ENCODE data around the gene KRTAP12-3. TPM values are rescaled to one million over a fixed set of nuclear protein-coding genes. Genes with fewer than 3 reads are reported as not detected.

Gene KRTAP12-3
- total RNA-seq, 1 experiment from 2014 or later = not detected

DNA sequence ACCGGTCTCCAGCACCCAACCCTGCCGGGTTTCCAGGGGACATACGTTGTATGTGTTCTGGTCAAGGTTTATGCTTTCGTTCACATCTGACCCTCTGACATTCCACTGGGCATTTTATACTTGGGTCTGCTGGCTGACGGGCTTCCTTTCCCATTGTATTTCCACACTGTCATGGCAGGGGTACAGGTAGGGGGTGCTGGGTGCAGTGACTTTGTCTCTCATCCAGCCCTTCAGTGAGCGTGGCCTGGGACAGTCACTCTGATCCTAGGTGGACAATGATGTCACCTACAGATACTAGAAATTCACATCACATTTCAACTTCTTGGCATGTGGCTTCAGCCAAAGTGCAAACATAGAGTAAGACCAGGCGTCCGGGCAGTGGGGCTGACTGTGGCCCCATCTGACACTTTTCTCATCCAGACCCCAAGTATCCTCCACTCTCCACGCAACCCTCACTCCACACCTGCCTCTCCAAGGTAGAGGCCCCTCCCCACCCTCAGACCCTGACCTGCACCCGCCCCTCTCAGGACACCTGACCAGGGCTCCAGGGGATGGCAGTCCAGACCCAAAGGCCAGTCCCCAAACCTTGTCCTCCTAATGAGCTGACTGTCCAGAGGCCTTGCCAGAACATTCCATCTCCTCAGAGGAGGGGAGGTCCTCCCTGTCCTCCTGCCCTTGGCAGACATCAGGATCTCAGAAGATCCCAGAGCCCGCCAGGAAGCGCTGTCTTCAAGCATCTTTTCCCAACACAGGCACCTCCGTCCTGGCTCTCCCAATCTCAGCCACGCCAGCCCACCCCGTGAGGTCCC, 21.3 kb upstream of the KRTAP12-3 start:
- peaks cover 43% of the 10 kb centered on the region for H3K9me3 Mint-ChIP-seq
- H3K4me1 Mint-ChIP-seq = peaks cover 6% of the 10 kb centered on the region
- TF ChIP-seq SMAD4 (CRISPR knock-in tag; IDR thresholded peaks at IDR 0.05) (no peak), FOXK1 (CRISPR knock-in tag; IDR thresholded peaks at IDR 0.05) (no peak), RELA (CRISPR knock-in tag; IDR thresholded peaks at IDR 0.05; ENCODE audit: borderline replicate concordance) (no peak), ELF4 (CRISPR knock-in tag; IDR thresholded peaks at IDR 0.05; ENCODE audit: low read depth) (no peak), ZNF121 (CRISPR knock-in tag; IDR thresholded peaks at IDR 0.05) (no peak), TEAD1 (CRISPR knock-in tag; IDR thresholded peaks at IDR 0.05) (no peak), KAT7 (CRISPR knock-in tag; IDR thresholded peaks at IDR 0.05; ENCODE audit: borderline replicate concordance) (no peak), ZNF396 (CRISPR knock-in tag; IDR thresholded peaks at IDR 0.05; ENCODE audit: borderline replicate concordance) (no peak), IRF2 (CRISPR knock-in tag; IDR thresholded peaks at IDR 0.05; ENCODE audit: borderline replicate concordance, low read depth) (no peak)
- TF ChIP-seq, protein P1, sequence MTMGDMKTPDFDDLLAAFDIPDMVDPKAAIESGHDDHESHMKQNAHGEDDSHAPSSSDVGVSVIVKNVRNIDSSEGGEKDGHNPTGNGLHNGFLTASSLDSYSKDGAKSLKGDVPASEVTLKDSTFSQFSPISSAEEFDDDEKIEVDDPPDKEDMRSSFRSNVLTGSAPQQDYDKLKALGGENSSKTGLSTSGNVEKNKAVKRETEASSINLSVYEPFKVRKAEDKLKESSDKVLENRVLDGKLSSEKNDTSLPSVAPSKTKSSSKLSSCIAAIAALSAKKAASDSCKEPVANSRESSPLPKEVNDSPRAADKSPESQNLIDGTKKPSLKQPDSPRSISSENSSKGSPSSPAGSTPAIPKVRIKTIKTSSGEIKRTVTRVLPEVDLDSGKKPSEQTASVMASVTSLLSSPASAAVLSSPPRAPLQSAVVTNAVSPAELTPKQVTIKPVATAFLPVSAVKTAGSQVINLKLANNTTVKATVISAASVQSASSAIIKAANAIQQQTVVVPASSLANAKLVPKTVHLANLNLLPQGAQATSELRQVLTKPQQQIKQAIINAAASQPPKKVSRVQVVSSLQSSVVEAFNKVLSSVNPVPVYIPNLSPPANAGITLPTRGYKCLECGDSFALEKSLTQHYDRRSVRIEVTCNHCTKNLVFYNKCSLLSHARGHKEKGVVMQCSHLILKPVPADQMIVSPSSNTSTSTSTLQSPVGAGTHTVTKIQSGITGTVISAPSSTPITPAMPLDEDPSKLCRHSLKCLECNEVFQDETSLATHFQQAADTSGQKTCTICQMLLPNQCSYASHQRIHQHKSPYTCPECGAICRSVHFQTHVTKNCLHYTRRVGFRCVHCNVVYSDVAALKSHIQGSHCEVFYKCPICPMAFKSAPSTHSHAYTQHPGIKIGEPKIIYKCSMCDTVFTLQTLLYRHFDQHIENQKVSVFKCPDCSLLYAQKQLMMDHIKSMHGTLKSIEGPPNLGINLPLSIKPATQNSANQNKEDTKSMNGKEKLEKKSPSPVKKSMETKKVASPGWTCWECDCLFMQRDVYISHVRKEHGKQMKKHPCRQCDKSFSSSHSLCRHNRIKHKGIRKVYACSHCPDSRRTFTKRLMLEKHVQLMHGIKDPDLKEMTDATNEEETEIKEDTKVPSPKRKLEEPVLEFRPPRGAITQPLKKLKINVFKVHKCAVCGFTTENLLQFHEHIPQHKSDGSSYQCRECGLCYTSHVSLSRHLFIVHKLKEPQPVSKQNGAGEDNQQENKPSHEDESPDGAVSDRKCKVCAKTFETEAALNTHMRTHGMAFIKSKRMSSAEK (CRISPR knock-in tag; IDR thresholded peaks at IDR 0.05; ENCODE audit: borderline replicate concordance) = no peak
- TF ChIP-seq, protein P2, sequence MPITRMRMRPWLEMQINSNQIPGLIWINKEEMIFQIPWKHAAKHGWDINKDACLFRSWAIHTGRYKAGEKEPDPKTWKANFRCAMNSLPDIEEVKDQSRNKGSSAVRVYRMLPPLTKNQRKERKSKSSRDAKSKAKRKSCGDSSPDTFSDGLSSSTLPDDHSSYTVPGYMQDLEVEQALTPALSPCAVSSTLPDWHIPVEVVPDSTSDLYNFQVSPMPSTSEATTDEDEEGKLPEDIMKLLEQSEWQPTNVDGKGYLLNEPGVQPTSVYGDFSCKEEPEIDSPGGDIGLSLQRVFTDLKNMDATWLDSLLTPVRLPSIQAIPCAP (CRISPR knock-in tag; IDR thresholded peaks at IDR 0.05) = no peak
- TF ChIP-seq, protein P3, sequence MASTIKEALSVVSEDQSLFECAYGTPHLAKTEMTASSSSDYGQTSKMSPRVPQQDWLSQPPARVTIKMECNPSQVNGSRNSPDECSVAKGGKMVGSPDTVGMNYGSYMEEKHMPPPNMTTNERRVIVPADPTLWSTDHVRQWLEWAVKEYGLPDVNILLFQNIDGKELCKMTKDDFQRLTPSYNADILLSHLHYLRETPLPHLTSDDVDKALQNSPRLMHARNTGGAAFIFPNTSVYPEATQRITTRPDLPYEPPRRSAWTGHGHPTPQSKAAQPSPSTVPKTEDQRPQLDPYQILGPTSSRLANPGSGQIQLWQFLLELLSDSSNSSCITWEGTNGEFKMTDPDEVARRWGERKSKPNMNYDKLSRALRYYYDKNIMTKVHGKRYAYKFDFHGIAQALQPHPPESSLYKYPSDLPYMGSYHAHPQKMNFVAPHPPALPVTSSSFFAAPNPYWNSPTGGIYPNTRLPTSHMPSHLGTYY (CRISPR knock-in tag; IDR thresholded peaks at IDR 0.05) = no peak
- TF ChIP-seq, protein P4, sequence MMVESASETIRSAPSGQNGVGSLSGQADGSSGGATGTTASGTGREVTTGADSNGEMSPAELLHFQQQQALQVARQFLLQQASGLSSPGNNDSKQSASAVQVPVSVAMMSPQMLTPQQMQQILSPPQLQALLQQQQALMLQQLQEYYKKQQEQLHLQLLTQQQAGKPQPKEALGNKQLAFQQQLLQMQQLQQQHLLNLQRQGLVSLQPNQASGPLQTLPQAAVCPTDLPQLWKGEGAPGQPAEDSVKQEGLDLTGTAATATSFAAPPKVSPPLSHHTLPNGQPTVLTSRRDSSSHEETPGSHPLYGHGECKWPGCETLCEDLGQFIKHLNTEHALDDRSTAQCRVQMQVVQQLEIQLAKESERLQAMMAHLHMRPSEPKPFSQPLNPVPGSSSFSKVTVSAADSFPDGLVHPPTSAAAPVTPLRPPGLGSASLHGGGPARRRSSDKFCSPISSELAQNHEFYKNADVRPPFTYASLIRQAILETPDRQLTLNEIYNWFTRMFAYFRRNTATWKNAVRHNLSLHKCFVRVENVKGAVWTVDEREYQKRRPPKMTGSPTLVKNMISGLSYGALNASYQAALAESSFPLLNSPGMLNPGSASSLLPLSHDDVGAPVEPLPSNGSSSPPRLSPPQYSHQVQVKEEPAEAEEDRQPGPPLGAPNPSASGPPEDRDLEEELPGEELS (CRISPR knock-in tag; IDR thresholded peaks at IDR 0.05) = no peak
- TF ChIP-seq, protein P5, sequence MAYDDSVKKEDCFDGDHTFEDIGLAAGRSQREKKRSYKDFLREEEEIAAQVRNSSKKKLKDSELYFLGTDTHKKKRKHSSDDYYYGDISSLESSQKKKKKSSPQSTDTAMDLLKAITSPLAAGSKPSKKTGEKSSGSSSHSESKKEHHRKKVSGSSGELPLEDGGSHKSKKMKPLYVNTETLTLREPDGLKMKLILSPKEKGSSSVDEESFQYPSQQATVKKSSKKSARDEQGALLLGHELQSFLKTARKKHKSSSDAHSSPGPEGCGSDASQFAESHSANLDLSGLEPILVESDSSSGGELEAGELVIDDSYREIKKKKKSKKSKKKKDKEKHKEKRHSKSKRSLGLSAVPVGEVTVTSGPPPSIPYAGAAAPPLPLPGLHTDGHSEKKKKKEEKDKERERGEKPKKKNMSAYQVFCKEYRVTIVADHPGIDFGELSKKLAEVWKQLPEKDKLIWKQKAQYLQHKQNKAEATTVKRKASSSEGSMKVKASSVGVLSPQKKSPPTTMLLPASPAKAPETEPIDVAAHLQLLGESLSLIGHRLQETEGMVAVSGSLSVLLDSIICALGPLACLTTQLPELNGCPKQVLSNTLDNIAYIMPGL (CRISPR knock-in tag; IDR thresholded peaks at IDR 0.05) = no peak
- TF ChIP-seq, protein P6, sequence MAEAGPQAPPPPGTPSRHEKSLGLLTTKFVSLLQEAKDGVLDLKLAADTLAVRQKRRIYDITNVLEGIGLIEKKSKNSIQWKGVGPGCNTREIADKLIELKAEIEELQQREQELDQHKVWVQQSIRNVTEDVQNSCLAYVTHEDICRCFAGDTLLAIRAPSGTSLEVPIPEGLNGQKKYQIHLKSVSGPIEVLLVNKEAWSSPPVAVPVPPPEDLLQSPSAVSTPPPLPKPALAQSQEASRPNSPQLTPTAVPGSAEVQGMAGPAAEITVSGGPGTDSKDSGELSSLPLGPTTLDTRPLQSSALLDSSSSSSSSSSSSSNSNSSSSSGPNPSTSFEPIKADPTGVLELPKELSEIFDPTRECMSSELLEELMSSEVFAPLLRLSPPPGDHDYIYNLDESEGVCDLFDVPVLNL (CRISPR knock-in tag; IDR thresholded peaks at IDR 0.05; ENCODE audit: borderline replicate concordance, low read depth) = no peak
- peaks cover 9% of the 10 kb centered on the region; the same call in 1 of the 2 replicates for H3K27me3 Mint-ChIP-seq (ENCODE audit: low read depth)
- no peak overlapping the region; the same call in 1 of the 2 replicates for H3K27ac Mint-ChIP-seq
- CTCF ChIA-PET = no interaction called here
- no peak for ATAC-seq
- POLR2A ChIA-PET = no interaction called here
- no peak overlapping the region for H3K4me3 Mint-ChIP-seq
- no peak for DNase-seq (ENCODE audit: low spot score)
- peaks cover 27% of the 10 kb centered on the region for H3K36me3 Mint-ChIP-seq

Data from WTC11 (cell line).